Upper lobe of left lung (tissue), 4 donors: ENCODE measurements around the gene LTBP1.

ENCODE experiments used
- CTCF ChIP-seq, 6 experiments: fragments of 450-650 bp in 4 of 6; fragments of 200-600 bp in 2 of 6; sonication (generic) in 2 of 6; IDR thresholded peaks; one replicate each; pipeline ENCODE4 v1.5.1; 2016 to 2019; ENCODE audit warnings: antibody characterized with exemption in 6 of 6
- EP300 ChIP-seq, 4 donors: sonication (generic); formaldehyde crosslinking; IDR thresholded peaks; one replicate each; pipeline ENCODE4 v1.5.1; 2017; ENCODE audit warnings: antibody characterized with exemption in 4 of 4, control low read depth in 2 of 4
- POLR2A ChIP-seq, 4 donors: fragments of 450-650 bp; IDR thresholded peaks; one replicate each; pipeline ENCODE4 v1.5.1; 2016 to 2017; ENCODE audit warnings: antibody characterized with exemption in 4 of 4, mild to moderate bottlenecking in 2 of 4
- POLR2AphosphoS5 ChIP-seq, 2 donors: sonication (generic); formaldehyde crosslinking; IDR thresholded peaks; one replicate each; pipeline ENCODE4 v1.5.1; 2017; ENCODE audit warnings: antibody characterized with exemption in 2 of 2

- TF ChIP-seq POLR2A (IDR thresholded peaks at IDR 0.05) (no peak), CTCF (IDR thresholded peaks at IDR 0.05) (no peak), POLR2AphosphoS5 (IDR thresholded peaks at IDR 0.05) (no peak), EP300 (IDR thresholded peaks at IDR 0.05) (no peak)
These were observed 75.7 kb downstream of the LTBP1 start for GRCh38 chr2:33022395-33022985.
